SKM-1 treated with dmso at 0.1 percent for 144 hours (cell line): ENCODE measurements around the gene QPCT.
"Not testable (repeated sequence)": the region's sequence is repeated elsewhere in the genome, so short reads cannot be mapped to it uniquely, and the experiment has no call there.

ENCODE experiments used
- DNase-seq: peaks from one replicate; lab custom pipeline; 2025; ENCODE audit not compliant: unreplicated experiment; lab: John Stamatoyannopoulos, UW

QPCT gene

DNA sequence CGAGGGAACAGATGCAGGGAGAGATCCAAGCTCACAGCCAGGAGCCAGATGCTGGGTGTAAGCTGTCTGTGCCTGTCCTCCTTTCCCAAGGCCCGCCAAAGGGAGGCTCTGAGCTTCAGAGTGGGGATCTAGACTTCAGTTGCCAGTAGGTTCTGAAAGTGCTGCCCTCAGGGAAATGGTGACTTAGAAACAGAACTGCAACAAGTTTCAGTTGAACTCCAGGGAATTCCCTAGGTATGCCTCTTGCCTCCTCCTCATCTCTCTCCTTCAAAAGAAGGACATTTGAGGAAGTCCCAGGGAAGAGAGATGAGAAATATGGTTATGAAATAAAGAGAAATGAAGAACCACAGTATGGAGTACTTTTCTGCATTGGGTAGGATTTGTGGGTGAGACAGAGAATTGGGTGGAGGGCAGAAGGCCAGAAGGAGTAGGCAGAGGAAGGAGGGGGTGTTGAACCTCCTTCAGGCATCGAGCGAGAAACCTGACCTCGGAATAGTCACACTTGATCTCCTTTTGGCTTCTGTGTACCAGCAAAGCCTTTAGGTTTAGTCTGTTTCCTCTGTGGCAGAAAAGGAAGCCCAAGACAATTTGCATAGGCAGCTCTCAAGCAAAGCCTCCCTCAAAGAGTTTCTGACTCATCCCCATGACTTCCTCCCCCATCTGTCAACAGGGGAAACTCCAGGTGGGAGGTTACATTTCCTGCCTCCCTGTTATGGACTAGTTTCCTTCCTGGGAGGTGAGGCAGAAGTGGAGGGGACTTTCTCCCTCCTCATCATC is 45.7 kb downstream of the QPCT start:
- DNase-seq: peak; percentile 73

DNA sequence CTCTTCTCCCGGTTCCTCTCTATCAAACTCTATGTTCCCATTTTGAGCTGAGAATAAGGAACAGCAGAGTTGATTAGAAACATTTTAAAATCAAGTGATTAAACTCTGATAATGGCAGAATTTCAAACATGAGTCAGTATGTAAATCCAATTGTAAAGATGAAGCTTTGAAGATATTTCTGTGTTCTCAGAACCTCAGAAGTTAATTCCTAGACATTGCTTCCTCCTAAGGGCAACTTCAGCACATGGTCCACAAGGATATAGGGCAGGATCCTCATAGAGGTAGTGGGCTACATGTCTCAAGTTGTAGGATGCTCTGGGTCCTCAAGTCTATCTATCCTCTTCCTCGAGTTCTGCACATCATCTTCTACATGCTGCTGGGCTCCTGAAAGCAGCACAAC is 46.3 kb downstream of the QPCT start:
- no peak for DNase-seq

GRCh38 chr2:37391711-37392110 is 47.3 kb downstream of the QPCT start:
- no peak for DNase-seq

GRCh38 chr2:37392428-37392827 is 48.0 kb downstream of the QPCT start:
- no peak for DNase-seq

DNA sequence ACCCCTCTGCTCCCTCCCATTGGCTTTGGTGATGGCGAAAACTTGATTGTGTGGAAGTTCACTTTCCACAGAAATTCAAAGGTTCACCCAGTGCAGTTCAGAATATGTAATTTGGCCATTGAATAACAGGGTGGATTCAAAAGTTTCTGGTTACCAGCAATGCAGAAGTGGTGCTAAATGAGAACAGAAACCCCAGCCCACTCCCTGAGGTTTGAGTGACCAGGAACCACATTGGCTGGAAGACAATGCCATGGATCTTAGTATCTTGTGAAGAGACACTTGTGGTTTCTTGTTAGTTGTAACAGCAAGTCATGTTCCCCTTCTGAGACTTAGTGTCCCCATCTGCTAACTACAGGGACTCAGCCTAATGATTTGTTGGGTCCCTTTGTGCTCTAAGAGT is 49.8 kb downstream of the QPCT start:
- DNase-seq: peak; percentile 81

GRCh38 chr2:37394796-37395555 is 50.5 kb downstream of the QPCT start:
- no peak for DNase-seq

- no peak for DNase-seq
Observed at GRCh38 chr2:37396890-37397565, 52.6 kb downstream of the QPCT start.

DNA sequence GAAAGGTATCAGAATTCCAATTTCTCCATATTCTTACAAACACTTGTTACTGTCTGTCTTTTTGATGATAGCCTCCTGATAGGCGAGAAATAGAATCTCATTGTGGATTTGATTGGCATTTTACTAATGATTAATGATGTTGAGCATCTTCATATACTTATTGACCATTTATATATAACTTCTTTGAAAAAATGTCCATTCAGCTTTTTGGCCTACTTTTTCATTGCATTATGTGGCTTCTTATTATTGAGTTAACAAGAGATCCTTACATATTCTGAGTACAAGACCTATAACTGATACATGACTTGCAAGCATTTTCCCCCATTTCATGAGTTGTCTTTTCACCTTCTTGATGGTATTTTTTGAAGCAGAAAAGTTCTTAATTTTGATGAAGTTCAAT is 54.6 kb downstream of the QPCT start:
- DNase-seq: no peak

GRCh38 chr2:37400041-37400440 is 55.6 kb downstream of the QPCT start:
- DNase-seq: no peak

GRCh38 chr2:37402636-37403035 is 58.2 kb downstream of the QPCT start:
- DNase-seq: no peak

DNA sequence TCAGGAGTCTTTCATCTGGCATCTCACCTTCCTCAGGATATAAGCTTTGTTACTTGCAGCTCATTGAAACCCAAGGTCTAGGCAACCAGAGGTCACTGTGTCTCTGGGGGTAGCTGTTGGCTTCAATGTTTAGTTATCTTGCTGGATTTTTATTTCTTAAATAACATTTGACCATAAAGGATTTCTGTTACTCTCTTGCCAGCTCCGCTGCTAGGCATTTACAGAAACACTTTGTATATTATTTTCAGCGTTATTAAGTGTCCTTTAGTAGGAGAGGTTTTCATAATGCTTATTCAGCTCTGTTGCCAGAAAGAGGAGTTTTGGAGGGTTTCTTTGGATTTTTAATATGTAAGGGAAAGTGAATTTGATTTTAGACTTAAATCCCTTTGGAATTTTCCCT is 61.4 kb downstream of the QPCT start:
- no peak for DNase-seq

DNA sequence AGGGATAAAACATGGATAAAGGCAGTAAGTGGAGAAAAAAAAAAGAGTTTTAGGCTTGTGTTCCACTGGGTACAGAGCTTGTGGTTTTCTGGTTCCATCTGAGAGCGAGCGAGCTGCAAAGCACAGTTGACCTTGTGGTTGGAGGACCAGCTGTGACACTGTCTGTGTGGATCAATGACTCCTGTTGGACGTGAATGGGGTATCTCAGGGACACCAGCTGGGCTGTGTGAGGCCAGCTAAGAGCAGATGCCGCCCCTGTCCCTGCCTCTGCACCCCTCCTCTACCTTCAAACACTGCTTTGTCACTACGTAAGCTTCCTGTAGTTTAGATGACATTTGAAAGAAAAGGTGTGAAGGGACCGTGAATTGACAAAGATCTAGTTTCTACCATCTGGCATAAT is 67.8 kb downstream of the QPCT start:
- DNase-seq: no peak

DNA sequence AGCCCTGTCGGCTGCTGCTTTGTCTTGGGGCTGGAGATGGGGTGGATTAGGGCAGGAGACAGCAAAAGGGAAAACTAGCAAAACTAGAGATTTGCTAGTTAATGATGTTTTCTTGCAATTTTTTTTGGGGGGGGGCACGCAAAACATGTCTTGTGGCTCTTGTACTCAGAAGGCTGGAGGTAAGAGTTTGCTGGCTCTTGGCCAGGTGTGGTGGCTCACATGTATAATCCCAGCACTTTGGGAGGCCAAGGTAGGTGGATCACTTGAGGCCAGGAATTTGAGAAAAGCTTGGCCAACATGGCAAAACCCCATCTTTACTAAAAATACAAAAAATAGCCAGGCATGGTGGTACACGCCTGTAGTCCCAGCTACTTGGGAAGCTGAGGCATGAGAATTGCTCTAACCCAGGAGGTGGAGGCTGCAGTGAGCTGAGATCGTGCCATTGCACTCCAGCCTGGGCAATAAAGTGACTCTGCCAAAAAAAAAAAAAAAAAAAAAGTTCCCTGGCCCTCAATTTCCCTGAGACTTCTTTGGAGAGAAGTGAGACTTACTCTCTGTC is 69.6 kb downstream of the QPCT start:
- not testable (repeated sequence) for DNase-seq

DNA sequence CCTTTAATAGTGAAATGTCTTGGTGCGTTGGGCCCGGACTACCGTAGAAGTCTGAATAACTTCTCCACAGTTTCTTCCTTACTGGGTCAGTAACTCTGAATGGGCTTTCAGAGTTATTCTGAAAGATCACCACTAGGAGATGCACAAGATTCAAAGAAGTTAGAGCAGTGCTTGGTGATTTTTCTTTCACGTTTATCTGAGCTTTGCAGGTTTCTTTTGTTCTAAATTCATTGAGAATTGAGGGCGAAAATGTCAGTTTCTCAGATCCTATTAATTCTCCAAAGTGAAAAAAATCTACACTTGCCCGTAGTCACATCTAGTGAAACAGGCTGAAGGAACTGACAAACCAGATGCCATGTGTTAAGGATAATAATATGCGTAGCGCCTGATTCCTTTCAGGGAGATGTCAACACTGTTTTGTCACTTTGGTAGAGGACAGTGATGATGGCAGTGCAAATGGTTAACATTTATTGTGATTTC is 70.1 kb downstream of the QPCT start:
- DNase-seq: peak; percentile 77

DNA sequence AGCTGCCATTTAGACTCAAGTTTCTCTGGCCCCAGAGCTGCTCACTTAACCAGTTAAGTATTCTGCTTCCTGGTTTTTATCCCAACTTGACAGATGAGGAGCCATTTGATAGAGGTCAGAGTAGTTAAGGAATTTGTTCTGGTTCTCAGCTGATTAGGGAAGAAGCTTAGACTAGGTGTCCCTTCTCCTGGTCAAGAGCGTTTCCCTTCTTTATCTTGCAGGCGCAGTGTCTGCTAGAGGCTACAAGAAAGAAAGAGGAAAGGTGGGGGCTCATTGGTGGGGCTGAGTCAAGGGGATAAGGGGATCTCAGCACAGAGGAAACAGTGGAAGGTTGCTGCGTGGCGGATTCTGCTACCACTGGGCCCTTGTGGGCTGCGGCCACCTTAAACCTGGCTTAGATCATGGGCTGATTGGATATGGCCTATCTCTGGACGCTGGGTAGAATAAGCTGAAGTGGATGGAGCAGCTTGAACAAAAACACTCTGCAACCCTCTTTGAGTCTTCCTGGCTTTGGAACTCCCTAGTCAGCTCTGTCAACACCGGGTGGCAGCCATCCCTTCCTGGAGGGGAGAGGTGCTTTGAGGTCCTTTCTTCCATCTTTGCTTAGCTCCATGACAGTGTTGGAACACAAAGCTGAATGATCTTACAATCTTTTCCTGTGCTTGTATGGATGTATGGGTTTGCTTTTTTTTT is 70.8 kb downstream of the QPCT start:
- DNase-seq: no peak

DNA sequence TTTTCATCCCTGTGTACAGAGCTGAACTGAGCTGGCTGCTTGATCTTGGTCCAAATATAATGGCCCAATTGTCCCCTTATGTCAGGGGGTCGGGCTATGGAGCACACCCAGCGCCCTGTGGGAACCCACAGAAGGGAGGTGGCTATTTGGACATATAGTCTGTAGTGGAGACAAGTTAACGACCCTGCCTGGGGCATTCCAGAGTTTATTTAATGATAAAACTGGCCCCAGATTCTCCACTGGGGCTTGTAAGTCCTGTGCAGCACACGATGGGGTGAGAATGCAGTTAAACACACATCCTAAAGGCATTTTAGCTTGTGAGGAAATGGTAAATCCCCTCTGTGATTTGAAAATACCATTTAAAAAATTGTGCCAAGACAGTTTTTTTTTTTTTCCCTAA is 72.9 kb downstream of the QPCT start:
- DNase-seq: no peak

GRCh38 chr2:37418956-37419355 is 74.5 kb downstream of the QPCT start:
- DNase-seq: no peak

GRCh38 chr2:37421686-37422085 is 77.3 kb downstream of the QPCT start:
- DNase-seq: no peak

- no peak for DNase-seq
Observed at GRCh38 chr2:37422816-37423215, 78.4 kb downstream of the QPCT start.
